ENCODE measurements around the gene GDI1.
A peak's percentile ranks its signal among the peaks of the same experiment; 100 is the strongest.

The GDI1 gene

GRCh38 chrX:154439841-154440240, 2.9 kb downstream of the GDI1 start:
- CTCF ChIA-PET = interaction anchor here (1.8 kb wide), 1 partner anchor 11 kb away, joined by 7 read pairs; the partner anchor contains the start of gene ATP6AP1
- POLR2A ChIA-PET = no interaction called here
- DNase-seq (ENCODE audit: extremely low spot score) = no peak
- no peak for TF ChIP-seq CTCF (IDR thresholded peaks at IDR 0.05; ENCODE audit: control extremely low read depth, extremely low read depth, low read depth, missing control alignments)

GRCh38 chrX:154440623-154441357, 3.8 kb downstream of the GDI1 start:
- ChIA-PET POLR2A (no interaction called here), CTCF (interaction anchor here (1.3 kb wide), 1 partner anchor 61 kb away, joined by 3 read pairs; no protein-coding TSS in a partner anchor)
- no peak for DNase-seq (ENCODE audit: extremely low spot score)
- TF ChIP-seq CTCF (IDR thresholded peaks at IDR 0.05; ENCODE audit: control extremely low read depth, extremely low read depth, low read depth, missing control alignments) = no peak

GRCh38 chrX:154441564-154441963, 4.6 kb downstream of the GDI1 start:
- TF ChIP-seq CTCF (IDR thresholded peaks at IDR 0.05; ENCODE audit: control extremely low read depth, extremely low read depth, low read depth, missing control alignments) = no peak
- ChIA-PET CTCF (interaction anchor here (1.3 kb wide), 1 partner anchor 61 kb away, joined by 3 read pairs; no protein-coding TSS in a partner anchor), POLR2A (no interaction called here)
- DNase-seq (ENCODE audit: extremely low spot score) = no peak

- CTCF ChIA-PET = no interaction called here
Observed at GRCh38 chrX:154441984-154442707, 5.2 kb downstream of the GDI1 start.

GRCh38 chrX:154443479-154443910, 6.5 kb downstream of the GDI1 start:
- DNase-seq (ENCODE audit: extremely low spot score) = no peak
- ChIA-PET POLR2A (no interaction called here), CTCF (no interaction called here)
- TF ChIP-seq CTCF (IDR thresholded peaks at IDR 0.05; ENCODE audit: control extremely low read depth, extremely low read depth, low read depth, missing control alignments) = no peak

More at GRCh38 chrX:154441984-154442707, 5.2 kb downstream of the GDI1 start:
- no peak for DNase-seq (ENCODE audit: extremely low spot score)
- no peak for TF ChIP-seq CTCF (IDR thresholded peaks at IDR 0.05; ENCODE audit: control extremely low read depth, extremely low read depth, low read depth, missing control alignments)
- POLR2A ChIA-PET = no interaction called here

- DNase-seq (ENCODE audit: extremely low spot score) = peak; percentile 87
- TF ChIP-seq CTCF (IDR thresholded peaks at IDR 0.05; ENCODE audit: control extremely low read depth, extremely low read depth, low read depth, missing control alignments) = no peak
- ChIA-PET CTCF (no interaction called here), POLR2A (no interaction called here)
Observed at GRCh38 chrX:154443992-154444754, 7.2 kb downstream of the GDI1 start, which contains the start of gene FAM50A. Gene FAM50A, plus strand, starts transcription at chrX:154444141. Its CDS starts 95 bp downstream, at chrX:154444236.

Measured in GM10248 (cell line).